GM23248 (cell line): ENCODE data around the gene FABP7. TPM values are rescaled to one million over a fixed set of nuclear protein-coding genes. Genes with fewer than 3 reads are reported as not detected.
"Not testable (repeated sequence)": the region's sequence is repeated elsewhere in the genome, so short reads cannot be mapped to it uniquely, and the experiment has no call there.

Source experiments
- DNase-seq: peaks from one replicate; pipeline ENCODE4 v3.0.0-alpha.2; 2015
- H2AFZ ChIP-seq: fragments of 200-600 bp; sonication (generic); 2 replicates; pipeline ENCODE4 v1.6.1; 2016; ENCODE audit warnings: antibody characterized with exemption
- H3F3A ChIP-seq: fragments of 200-600 bp; sonication (generic); 2 replicates; pipeline ENCODE4 v1.6.1; 2016; ENCODE audit warnings: mild to moderate bottlenecking, antibody characterized with exemption, mixed run types; ENCODE audit not compliant: insufficient read depth
- H3K27ac ChIP-seq: fragments of 200-600 bp; sonication (generic); 2 replicates; pipeline ENCODE4 v1.5.1; 2016; ENCODE audit warnings: mild to moderate bottlenecking
- H3K27me3 ChIP-seq: fragments of 200-600 bp; sonication (generic); replicated peaks from 2 replicates; pipeline ENCODE4 v1.6.1; 2016; ENCODE audit warnings: mild to moderate bottlenecking; ENCODE audit not compliant: insufficient read depth
- H3K36me3 ChIP-seq: fragments of 200-600 bp; sonication (generic); 2 replicates; pipeline ENCODE4 v1.6.1; 2016; ENCODE audit warnings: low read depth, mild to moderate bottlenecking
- H3K4me1 ChIP-seq: fragments of 200-600 bp; sonication (generic); 2 replicates; pipeline ENCODE4 v1.6.1; 2016; ENCODE audit warnings: mild to moderate bottlenecking; ENCODE audit not compliant: insufficient read depth
- H3K4me2 ChIP-seq: fragments of 200-600 bp; sonication (generic); one replicate; pipeline ENCODE4 v1.6.1; 2016; ENCODE audit warnings: mild to moderate bottlenecking; ENCODE audit not compliant: unreplicated experiment
- H3K4me3 ChIP-seq: fragments of 200-600 bp; sonication (generic); 2 replicates; pipeline ENCODE4 v1.5.1; 2016; ENCODE audit warnings: mild to moderate bottlenecking
- H3K79me2 ChIP-seq: fragments of 200-600 bp; sonication (generic); 2 replicates; pipeline ENCODE4 v1.6.1; 2016; ENCODE audit warnings: mild to moderate bottlenecking; ENCODE audit not compliant: insufficient read depth
- H3K9ac ChIP-seq: fragments of 200-600 bp; sonication (generic); 2 replicates; pipeline ENCODE4 v1.6.1; 2016; ENCODE audit warnings: mild to moderate bottlenecking
- H3K9me2 ChIP-seq: fragments of 200-600 bp; sonication (generic); 2 replicates; pipeline ENCODE4 v1.6.1; 2016; ENCODE audit warnings: mixed run types, mild to moderate bottlenecking, moderate library complexity; ENCODE audit not compliant: insufficient read depth
- H3K9me3 ChIP-seq: fragments of 200-600 bp; sonication (generic); one replicate; pipeline ENCODE4 v1.6.1; 2017; ENCODE audit warnings: low read depth
- H4K20me1 ChIP-seq: fragments of 200-600 bp; sonication (generic); 2 replicates; pipeline ENCODE4 v1.6.0; 2016; ENCODE audit not compliant: insufficient read depth
- EZH2 ChIP-seq: fragments of 200-600 bp; sonication (generic); IDR thresholded peaks from 2 replicates; pipeline ENCODE4 v1.6.1; 2018; ENCODE audit warnings: antibody characterized with exemption, mild to moderate bottlenecking; ENCODE audit not compliant: insufficient read depth, poor library complexity, severe bottlenecking
- EZH2phosphoT487 ChIP-seq: fragments of 200-600 bp; sonication (generic); IDR thresholded peaks from 2 replicates; pipeline ENCODE4 v1.6.1; 2018; ENCODE audit warnings: antibody characterized with exemption, moderate library complexity, mild to moderate bottlenecking, low read depth; ENCODE audit not compliant: insufficient read depth
- WGBS, 2 experiments: methylation state at CpG; one replicate each; pipeline ENCODE4 v1.1.6; 2015 to 2017; ENCODE audit warnings: low lambda C conversion rate in 2 of 2, low coverage in 1 of 2; ENCODE audit errors: missing lambda C conversion rate in 2 of 2; 5-methylcytosine and 5-hydroxymethylcytosine counted together
- in situ Hi-C: fragments of 300-500 bp; cut with MboI; formaldehyde crosslinking; loops from 2 replicates; pipeline ENCODE4 v1.15.0; 2020
- polyA plus RNA-seq: library from polyadenylated mRNA; unstranded; fragments of >200 nt; fragmentation: Nextera tagmentation; extraction: Ambion mirVana; gene quantifications from 2 replicates; pipeline ENCODE4 v1.2.1, GENCODE V29; 2016
- total RNA-seq: library from RNA; depleted of rRNA; stranded (reverse); fragments of >200 nt; shearing (Covaris generic); gene quantifications from 2 replicates; pipeline ENCODE4 v1.2.3, GENCODE V29; 2014

The FABP7 gene
- total and polyA plus RNA-seq, 2 experiments from 2014 or later, result not detected

DNA sequence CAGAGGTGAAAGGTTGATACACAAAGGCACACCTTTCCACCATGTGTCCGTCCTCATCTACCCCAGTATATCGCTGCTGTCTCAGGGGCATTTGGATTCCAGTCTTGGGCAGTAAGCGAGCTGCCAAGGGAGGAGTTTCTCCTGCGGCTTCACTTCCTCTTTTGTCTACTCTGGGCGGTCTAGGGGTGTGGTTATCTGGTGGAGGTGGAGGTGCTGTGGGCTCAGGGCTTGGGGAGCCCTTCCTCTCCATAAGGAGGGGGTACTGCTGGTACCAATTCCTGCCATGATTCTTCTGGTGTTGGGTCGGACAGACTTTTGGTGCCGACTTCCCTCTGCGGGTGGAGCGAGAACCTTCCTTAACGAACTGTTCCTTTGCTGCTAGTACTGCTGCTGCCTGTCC is 31.9 kb upstream of the FABP7 start:
- Histone ChIP-seq H4K20me1 (no peaks in the 10 kb centered on the region), H3K27ac (no peak overlapping the region), H3K9me3 (no peaks in the 10 kb centered on the region), H3K4me1 (no peaks in the 10 kb centered on the region), H3K9ac (no peak overlapping the region), H3K27me3 (no peaks in the 10 kb centered on the region; the same call in 1 of the 2 replicates), H3K36me3 (no peaks in the 10 kb centered on the region), H3K9me2 (no peaks in the 10 kb centered on the region), H3K79me2 (no peaks in the 10 kb centered on the region), H3F3A (no peaks in the 10 kb centered on the region), H2AFZ (no peak overlapping the region), H3K4me2 (no peak overlapping the region), H3K4me3 (no peak overlapping the region)
- in situ Hi-C loops, result loop anchor here (10.0 kb wide), 1 partner anchor 567 kb away; no protein-coding TSS in a partner anchor
- no peak for TF ChIP-seq EZH2phosphoT487
- TF ChIP-seq EZH2, result no peak
- no peak for DNase-seq
- 85 to 87% methylated on average over 10 of the region's 10 CpGs for WGBS, 2 experiments

DNA sequence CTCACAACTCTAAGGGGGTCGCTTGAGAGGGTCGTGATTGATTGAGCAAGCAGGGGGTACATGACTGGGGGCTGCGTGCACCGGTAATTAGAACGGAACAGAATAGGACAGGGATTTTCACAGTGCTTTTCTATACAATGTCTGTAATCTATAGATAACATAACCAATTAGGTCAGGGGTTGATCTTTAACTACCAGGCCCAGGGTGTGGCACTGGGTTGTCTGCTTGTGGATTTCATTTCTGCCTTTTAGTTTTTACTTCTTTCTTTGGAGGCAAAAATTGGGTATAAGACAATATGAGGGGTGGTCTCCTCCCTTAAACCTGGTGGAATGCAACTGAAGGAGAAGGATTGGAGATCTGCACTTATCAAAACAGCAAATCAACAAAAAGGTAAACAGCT is 30.6 kb upstream of the FABP7 start:
- H3K4me3 ChIP-seq, H3K36me3 ChIP-seq, H3K9me2 ChIP-seq, H3K4me2 ChIP-seq, H3K27me3 ChIP-seq, H3F3A ChIP-seq, H3K9me3 ChIP-seq, H4K20me1 ChIP-seq, H3K4me1 ChIP-seq, H2AFZ ChIP-seq, H3K9ac ChIP-seq, DNase-seq, H3K27ac ChIP-seq, H3K79me2 ChIP-seq: not testable (repeated sequence)
- in situ Hi-C loops, result loop anchor here (10.0 kb wide), 1 partner anchor 566 kb away; no protein-coding TSS in a partner anchor
- 19 to 24% methylated on average over 5 of the region's 5 CpGs for WGBS, 2 experiments

GRCh38 chr6:122749451-122750050 is 30.0 kb upstream of the FABP7 start:
- WGBS, 2 experiments, result 76 to 77% methylated on average over 4 of the region's 4 CpGs
- in situ Hi-C loops, result loop anchor here (10.0 kb wide), 1 partner anchor 565 kb away; no protein-coding TSS in a partner anchor
- Histone ChIP-seq H3K79me2 (no peaks in the 10 kb centered on the region), H4K20me1 (no peaks in the 10 kb centered on the region), H3K9ac (no peak overlapping the region), H3K9me3 (no peaks in the 10 kb centered on the region), H3K4me2 (no peak overlapping the region), H2AFZ (no peak overlapping the region), H3F3A (no peaks in the 10 kb centered on the region), H3K27me3 (no peaks in the 10 kb centered on the region; the same call in 1 of the 2 replicates), H3K4me1 (no peaks in the 10 kb centered on the region), H3K36me3 (no peaks in the 10 kb centered on the region), H3K9me2 (no peaks in the 10 kb centered on the region), H3K27ac (no peak overlapping the region), H3K4me3 (no peak overlapping the region)
- no peak for TF ChIP-seq EZH2phosphoT487
- no peak for DNase-seq

GRCh38 chr6:122751326-122751725 is 28.2 kb upstream of the FABP7 start:
- WGBS, 2 experiments, result 28 to 31% methylated on average over 3 of the region's 3 CpGs
- Histone ChIP-seq H4K20me1 (no peaks in the 10 kb centered on the region), H3K9ac (no peak overlapping the region), H3K9me2 (no peaks in the 10 kb centered on the region), H2AFZ (no peak overlapping the region), H3K27ac (no peak overlapping the region), H3K4me3 (no peak overlapping the region), H3K36me3 (no peaks in the 10 kb centered on the region), H3K4me2 (no peak overlapping the region), H3K9me3 (no peaks in the 10 kb centered on the region), H3K79me2 (no peaks in the 10 kb centered on the region), H3K27me3 (no peaks in the 10 kb centered on the region; the same call in 1 of the 2 replicates), H3K4me1 (no peaks in the 10 kb centered on the region), H3F3A (no peaks in the 10 kb centered on the region)
- TF ChIP-seq EZH2phosphoT487 (no peak), EZH2 (no peak)
- DNase-seq, result no peak
- in situ Hi-C loops, result no loop called here

DNA sequence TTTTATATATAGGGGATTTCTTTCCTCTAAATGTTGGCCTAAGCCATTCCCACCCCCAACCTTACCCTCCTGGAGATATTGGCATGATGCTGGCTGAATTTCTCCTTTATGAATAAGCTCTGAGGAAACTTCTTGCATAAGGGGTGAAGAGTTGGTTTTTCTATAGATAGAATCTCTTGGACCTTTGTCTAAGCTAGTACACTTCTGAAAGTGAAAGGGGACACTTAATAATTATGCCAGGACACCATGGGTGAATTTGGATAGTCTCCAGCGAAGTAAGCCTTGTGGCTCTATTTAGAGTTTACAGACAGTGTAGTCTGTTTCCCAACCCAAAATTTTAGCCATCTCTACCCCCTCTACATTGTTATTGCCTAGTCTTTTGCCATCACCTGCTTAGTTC is 27.1 kb upstream of the FABP7 start:
- in situ Hi-C loops, result no loop called here
- Histone ChIP-seq H3K27me3 (no peaks in the 10 kb centered on the region; the same call in 1 of the 2 replicates), H3K9ac (no peak overlapping the region), H3K27ac (no peak overlapping the region), H3K4me2 (no peak overlapping the region), H3K4me1 (no peaks in the 10 kb centered on the region), H3K36me3 (no peaks in the 10 kb centered on the region), H3K79me2 (no peaks in the 10 kb centered on the region), H2AFZ (no peak overlapping the region), H3K4me3 (no peak overlapping the region), H3K9me2 (no peaks in the 10 kb centered on the region), H3K9me3 (no peaks in the 10 kb centered on the region), H3F3A (no peaks in the 10 kb centered on the region), H4K20me1 (no peaks in the 10 kb centered on the region)
- 74 to 79% methylated on average over 1 of the region's 1 CpG for WGBS, 2 experiments
- no peak for DNase-seq
- TF ChIP-seq EZH2 (no peak), EZH2phosphoT487 (no peak)
